HepG2 (cell line): ENCODE data around the gene RAPH1. TPM values are rescaled to one million over a fixed set of nuclear protein-coding genes. Genes with fewer than 3 reads are reported as not detected.

Experiments used
- ATAC-seq: fragments of 200-7000 bp; cut with Tn5 transposase; 3 replicates; pipeline ENCODE4 v1.9.1; 2020; ENCODE audit warnings: mild to moderate bottlenecking, moderate library complexity
- BruUV-seq: library from RNA; stranded (reverse); fragments of 400-500 nt; replicated peaks from 2 replicates; lab custom pipeline; 2021; lab: Mats Ljungman, UMichigan
- CTCF ChIA-PET: fragments of 300-600 bp; formaldehyde crosslinking; extraction: SDS; loops from one replicate; lab custom pipeline; 2021; ENCODE audit warnings: low total read pairs, inconsistent platforms, low intra/inter-chr PET ratio; lab: Yijun Ruan, JAX
- POLR2A ChIA-PET: fragments of 350-600 bp; sonication (Branson Sonifier 250); formaldehyde crosslinking; loops from one replicate; lab custom pipeline; 2020; ENCODE audit warnings: antibody characterized with exemption, inconsistent platforms; lab: Yijun Ruan, JAX
- DNase-seq: peaks from one replicate; pipeline ENCODE4 v3.0.0-alpha.2; 2015; ENCODE audit warnings: low spot score
- FAIRE-seq: peaks from 3 replicates; lab custom pipeline; 2011; peaks lifted over from hg19 to GRCh38; lab: Jason Lieb, UNC
- H2AFZ ChIP-seq: one replicate; pipeline ENCODE4 v1.6.1; 2011; ENCODE audit warnings: low read length, inconsistent platforms
- H3K27ac ChIP-seq: fragments of 300-600 bp; 3 replicates; pipeline ENCODE4 v1.8.0; 2011; ENCODE audit warnings: mixed run types, mild to moderate bottlenecking, mixed read lengths, low read length, inconsistent platforms; ENCODE audit not compliant: insufficient read depth; ENCODE audit errors: extremely low read length
- H3K27me3 ChIP-seq, 2 experiments: fragments of 200-600 bp in 1 of 2; 2 replicates in 1 of 2; 3 replicates in 1 of 2; pipeline versions ENCODE4 v1.6.0 to v1.8.0; 2011; ENCODE audit warnings: low read length in 2 of 2, mild to moderate bottlenecking in 2 of 2, moderate library complexity in 2 of 2, inconsistent platforms in 1 of 2; ENCODE audit not compliant: insufficient read depth in 2 of 2, control insufficient read depth in 1 of 2
- H3K36me3 ChIP-seq, 2 experiments: fragments of 200-600 bp in 1 of 2; replicated peaks in 1 of 2; 2 replicates in 1 of 2; 3 replicates in 1 of 2; pipeline versions ENCODE4 v1.5.1 to v1.8.0; 2011; ENCODE audit warnings: low read length in 2 of 2, inconsistent platforms in 1 of 2; ENCODE audit not compliant: insufficient read depth in 2 of 2, control insufficient read depth in 1 of 2
- H3K4me1 ChIP-seq: 2 replicates; pipeline ENCODE4 v1.5.1; 2012; ENCODE audit warnings: low read length, inconsistent platforms; ENCODE audit not compliant: insufficient read depth
- H3K4me2 ChIP-seq: 2 replicates; pipeline ENCODE4 v1.6.0; 2011; ENCODE audit warnings: low read depth, low read length, inconsistent platforms
- H3K4me3 ChIP-seq, 3 experiments: fragments of 200-600 bp in 1 of 3; sonication (generic), shearing (Covaris generic) in 1 of 3; replicated peaks in 1 of 3; 2 replicates each; pipeline ENCODE4 v1.5.1; 2011 to 2016; ENCODE audit warnings: low read length in 3 of 3, inconsistent platforms in 2 of 3, low read depth in 2 of 3, mild to moderate bottlenecking in 2 of 3, control low read depth in 1 of 3, mixed read lengths in 1 of 3; ENCODE audit not compliant: insufficient read depth in 1 of 3
- H3K79me2 ChIP-seq: one replicate; pipeline ENCODE4 v1.6.1; 2011; ENCODE audit warnings: low read length, inconsistent platforms; ENCODE audit not compliant: insufficient read depth
- H3K9ac ChIP-seq: 2 replicates; pipeline ENCODE4 v1.6.0; 2011; ENCODE audit warnings: mild to moderate bottlenecking, low read depth, low read length, inconsistent platforms; ENCODE audit not compliant: insufficient read depth
- H3K9me3 ChIP-seq: 2 replicates; pipeline ENCODE4 v1.5.1; 2012; ENCODE audit warnings: mild to moderate bottlenecking, low read length
- H4K20me1 ChIP-seq: 2 replicates; pipeline ENCODE4 v1.6.0; 2011; ENCODE audit warnings: inconsistent platforms, mild to moderate bottlenecking, low read length, moderate library complexity; ENCODE audit not compliant: insufficient read depth
- CEBPB ChIP-seq: IDR thresholded peaks from 2 replicates; pipeline ENCODE4 v1.6.1; 2011; ENCODE audit warnings: low read depth, low read length, improper control_type of control experiment, borderline replicate concordance
- ZNF44 ChIP-seq: sonication (generic); formaldehyde crosslinking; IDR thresholded peaks from 2 replicates; pipeline ENCODE4 v1.5.1; 2020; ENCODE audit warnings: mild to moderate bottlenecking, missing genetic modification reagents
- WGBS: methylation state at CpG from one replicate; pipeline ENCODE4 v1.1.6; 2017; ENCODE audit warnings: low lambda C conversion rate; 5-methylcytosine and 5-hydroxymethylcytosine counted together
- in situ Hi-C: cut with HindIII; loops from 2 replicates; pipeline ENCODE4 v1.10.0; 2017; ENCODE audit warnings: low pct_unique_long_range_greater_than_20kb; ENCODE audit not compliant: extremely low pct_ligation_motif_present
- intact Hi-C: fragments of 100-400 bp; cut with micrococcal nuclease; formaldehyde crosslinking; loops from one replicate; pipeline ENCODE4 v1.10.0; 2022; ENCODE audit not compliant: unreplicated experiment
- polyA plus RNA-seq, 8 experiments: library from polyadenylated mRNA; depleted of rRNA in 3 of 8; stranded (reverse) in 7 of 8; unstranded in 1 of 8; fragments of >200 nt; fragmentation: Illumina TruSeq in 4 of 8; extraction: Trizol in 4 of 8; gene quantifications; 2 replicates each; pipeline versions ENCODE4 v1.2.1 to v1.2.3, GENCODE V29; 2011 to 2016; ENCODE audit warnings: low read depth in 4 of 8, missing spikeins in 1 of 8, mixed read lengths in 1 of 8; ENCODE audit not compliant: insufficient read depth in 1 of 8
- total RNA-seq, 5 experiments: library from RNA; depleted of rRNA; stranded (reverse); fragments of >200 nt; fragmentation: Illumina TruSeq; extraction: Trizol; gene quantifications; 2 replicates each; pipeline ENCODE4 v1.2.3, GENCODE V29; 2016; ENCODE audit warnings: low read depth in 1 of 5
- TF ChIP-seq, protein P1 (sequence below): sonication (generic); formaldehyde crosslinking; IDR thresholded peaks from 2 replicates; pipeline ENCODE4 v1.4.0; 2020; ENCODE audit warnings: missing genetic modification reagents, borderline replicate concordance
- TF ChIP-seq, protein P2 (sequence below): sonication (generic); formaldehyde crosslinking; IDR thresholded peaks from 2 replicates; pipeline ENCODE4 v1.4.0; 2020; ENCODE audit warnings: missing genetic modification reagents, borderline replicate concordance

RAPH1 gene
- total and polyA plus RNA-seq, 2 of the 13 experiments (the other 11 are each of a cell fraction or from before 2014, with no cell fraction given) = 5.3 to 6.7 TPM

DNA sequence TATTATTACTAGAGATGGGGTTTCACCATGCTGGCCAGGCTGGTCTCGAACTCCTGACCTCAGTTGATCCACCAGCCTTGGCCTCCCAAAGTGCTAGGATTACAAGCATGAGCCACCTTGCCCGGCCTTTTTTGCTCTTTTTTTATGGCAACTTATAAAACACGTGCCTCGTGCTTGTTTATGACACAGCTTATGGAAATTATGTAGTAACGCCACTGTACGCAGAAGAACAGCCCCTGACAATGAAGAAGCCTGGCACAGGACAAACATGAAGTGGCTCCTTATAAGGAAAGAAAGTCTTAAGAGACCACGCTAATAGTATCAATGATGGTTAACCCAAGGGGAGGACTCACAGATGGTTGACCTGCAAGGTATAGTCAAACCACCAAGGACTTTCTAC is 37.2 kb upstream of the RAPH1 start (continued):
- TF ChIP-seq, protein P1, sequence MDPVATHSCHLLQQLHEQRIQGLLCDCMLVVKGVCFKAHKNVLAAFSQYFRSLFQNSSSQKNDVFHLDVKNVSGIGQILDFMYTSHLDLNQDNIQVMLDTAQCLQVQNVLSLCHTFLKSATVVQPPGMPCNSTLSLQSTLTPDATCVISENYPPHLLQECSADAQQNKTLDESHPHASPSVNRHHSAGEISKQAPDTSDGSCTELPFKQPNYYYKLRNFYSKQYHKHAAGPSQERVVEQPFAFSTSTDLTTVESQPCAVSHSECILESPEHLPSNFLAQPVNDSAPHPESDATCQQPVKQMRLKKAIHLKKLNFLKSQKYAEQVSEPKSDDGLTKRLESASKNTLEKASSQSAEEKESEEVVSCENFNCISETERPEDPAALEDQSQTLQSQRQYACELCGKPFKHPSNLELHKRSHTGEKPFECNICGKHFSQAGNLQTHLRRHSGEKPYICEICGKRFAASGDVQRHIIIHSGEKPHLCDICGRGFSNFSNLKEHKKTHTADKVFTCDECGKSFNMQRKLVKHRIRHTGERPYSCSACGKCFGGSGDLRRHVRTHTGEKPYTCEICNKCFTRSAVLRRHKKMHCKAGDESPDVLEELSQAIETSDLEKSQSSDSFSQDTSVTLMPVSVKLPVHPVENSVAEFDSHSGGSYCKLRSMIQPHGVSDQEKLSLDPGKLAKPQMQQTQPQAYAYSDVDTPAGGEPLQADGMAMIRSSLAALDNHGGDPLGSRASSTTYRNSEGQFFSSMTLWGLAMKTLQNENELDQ (CRISPR knock-in tag) = no peak
- TF ChIP-seq, all 625 proteins: peak for 0

DNA sequence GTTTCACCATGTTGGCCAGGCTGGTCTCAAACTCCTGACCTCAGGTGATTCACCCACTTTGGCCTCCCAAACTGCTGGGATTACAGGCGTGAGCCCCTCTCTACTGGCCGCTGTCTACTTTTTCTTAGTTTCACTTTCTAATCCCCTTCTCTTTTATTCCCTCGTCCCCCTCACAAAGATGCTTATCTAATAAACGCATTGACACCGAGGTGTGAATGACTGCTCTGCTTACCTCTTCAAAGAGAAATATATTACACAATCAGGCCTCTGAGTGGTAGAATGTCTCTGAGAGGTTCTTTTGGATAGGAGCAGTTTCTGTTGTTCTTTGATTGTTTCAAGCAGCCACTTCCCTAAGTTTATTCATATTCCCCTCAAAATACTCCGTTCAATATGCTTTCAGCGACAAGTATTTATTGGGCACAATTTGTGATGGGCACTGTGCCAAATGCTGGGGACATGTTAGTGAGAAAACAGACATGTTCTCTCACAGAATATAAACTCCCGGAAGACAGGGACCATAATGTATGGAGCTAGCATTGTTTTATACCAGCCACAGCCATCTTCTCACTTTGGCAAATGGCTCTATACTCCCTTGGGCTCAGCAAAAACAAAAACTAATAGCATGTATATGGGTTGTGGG is 34.7 kb upstream of the RAPH1 start:
- in situ Hi-C loops = no loop called here
- no peaks in the 10 kb centered on the region for H4K20me1 ChIP-seq
- no peaks in the 10 kb centered on the region for H3K4me1 ChIP-seq
- POLR2A ChIA-PET = no interaction called here
- H3K27me3 ChIP-seq = no peaks in the 10 kb centered on the region
- FAIRE-seq = no peak
- BruUV-seq = no TSS peak
- intact Hi-C loops = no loop called here
- H2AFZ ChIP-seq = no peak overlapping the region
- TF ChIP-seq, protein P2, sequence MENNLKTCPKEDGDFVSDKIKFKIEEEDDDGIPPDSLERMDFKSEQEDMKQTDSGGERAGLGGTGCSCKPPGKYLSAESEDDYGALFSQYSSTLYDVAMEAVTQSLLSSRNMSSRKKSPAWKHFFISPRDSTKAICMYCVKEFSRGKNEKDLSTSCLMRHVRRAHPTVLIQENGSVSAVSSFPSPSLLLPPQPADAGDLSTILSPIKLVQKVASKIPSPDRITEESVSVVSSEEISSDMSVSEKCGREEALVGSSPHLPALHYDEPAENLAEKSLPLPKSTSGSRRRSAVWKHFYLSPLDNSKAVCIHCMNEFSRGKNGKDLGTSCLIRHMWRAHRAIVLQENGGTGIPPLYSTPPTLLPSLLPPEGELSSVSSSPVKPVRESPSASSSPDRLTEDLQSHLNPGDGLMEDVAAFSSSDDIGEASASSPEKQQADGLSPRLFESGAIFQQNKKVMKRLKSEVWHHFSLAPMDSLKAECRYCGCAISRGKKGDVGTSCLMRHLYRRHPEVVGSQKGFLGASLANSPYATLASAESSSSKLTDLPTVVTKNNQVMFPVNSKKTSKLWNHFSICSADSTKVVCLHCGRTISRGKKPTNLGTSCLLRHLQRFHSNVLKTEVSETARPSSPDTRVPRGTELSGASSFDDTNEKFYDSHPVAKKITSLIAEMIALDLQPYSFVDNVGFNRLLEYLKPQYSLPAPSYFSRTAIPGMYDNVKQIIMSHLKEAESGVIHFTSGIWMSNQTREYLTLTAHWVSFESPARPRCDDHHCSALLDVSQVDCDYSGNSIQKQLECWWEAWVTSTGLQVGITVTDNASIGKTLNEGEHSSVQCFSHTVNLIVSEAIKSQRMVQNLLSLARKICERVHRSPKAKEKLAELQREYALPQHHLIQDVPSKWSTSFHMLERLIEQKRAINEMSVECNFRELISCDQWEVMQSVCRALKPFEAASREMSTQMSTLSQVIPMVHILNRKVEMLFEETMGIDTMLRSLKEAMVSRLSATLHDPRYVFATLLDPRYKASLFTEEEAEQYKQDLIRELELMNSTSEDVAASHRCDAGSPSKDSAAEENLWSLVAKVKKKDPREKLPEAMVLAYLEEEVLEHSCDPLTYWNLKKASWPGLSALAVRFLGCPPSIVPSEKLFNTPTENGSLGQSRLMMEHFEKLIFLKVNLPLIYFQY (CRISPR knock-in tag) = no peak
- no peak for TF ChIP-seq ZNF44 (CRISPR knock-in tag)
- TF ChIP-seq CEBPB = peak; percentile 65
- TF ChIP-seq, all 625 proteins: peak for 1
- CTCF ChIA-PET = no interaction called here
- Histone ChIP-seq H3K4me3 (no peak overlapping the region), H3K27ac (no peak overlapping the region), H3K9ac (no peak overlapping the region), H3K36me3 (no peaks in the 10 kb centered on the region), H3K9me3 (no peaks in the 10 kb centered on the region), H3K4me2 (no peak overlapping the region; the same call in 1 of the 2 replicates), H3K79me2 (no peaks in the 10 kb centered on the region)
- no peak for ATAC-seq
- DNase-seq = no peak
- WGBS = 41% methylated on average over 8 of the region's 8 CpGs
